Activated CD4-positive, alpha-beta memory T cell treated with anti-CD3 and anti-CD28 coated beads for 36 hours (primary cell): Measurements from ENCODE around the gene TPM2. TPM values are rescaled to one million over a fixed set of nuclear protein-coding genes. Genes with fewer than 3 reads are reported as not detected.
A peak's percentile ranks its signal among the peaks of the same experiment; 100 is the strongest.

Experiments
- CTCF ChIA-PET: fragments of 350-600 bp; sonication (Branson Sonifier 250); formaldehyde crosslinking; loops from one replicate; lab custom pipeline; 2021; ENCODE audit warnings: antibody characterized with exemption, inconsistent platforms; lab: Charles Lee
- POLR2A ChIA-PET: fragments of 350-600 bp; sonication (Branson Sonifier 250); formaldehyde crosslinking; loops from one replicate; lab custom pipeline; 2021; ENCODE audit warnings: antibody characterized with exemption; lab: Charles Lee
- DNase-seq: peaks from one replicate; pipeline ENCODE4 v3.0.0-alpha.2; 2020
- H3K27ac Mint-ChIP-seq: one replicate; pipeline ENCODE4 v1.8.0; 2021; ENCODE audit warnings: mixed read lengths
- H3K27me3 Mint-ChIP-seq: one replicate; pipeline ENCODE4 v1.8.0; 2021; ENCODE audit warnings: mixed read lengths
- H3K36me3 Mint-ChIP-seq: one replicate; pipeline ENCODE4 v1.8.0; 2021; ENCODE audit warnings: mixed read lengths
- H3K4me1 Mint-ChIP-seq: one replicate; pipeline ENCODE4 v1.8.0; 2021; ENCODE audit warnings: low read depth, mixed read lengths
- H3K4me3 Mint-ChIP-seq: one replicate; pipeline ENCODE4 v1.8.0; 2021; ENCODE audit warnings: mild to moderate bottlenecking, mixed read lengths
- H3K9me3 Mint-ChIP-seq: one replicate; pipeline ENCODE4 v1.8.0; 2021; ENCODE audit warnings: mixed read lengths
- intact Hi-C: fragments of 100-400 bp; cut with micrococcal nuclease; formaldehyde crosslinking; loops from one replicate; pipeline ENCODE4 v1.15.1; 2023
- total RNA-seq, 2 experiments: library from RNA; stranded (reverse); gene quantifications; one replicate each; pipeline ENCODE4 v1.2.3, GENCODE V29; 2021

Gene TPM2
- total RNA-seq, 2 experiments from 2014 or later: 3.9 to 5.3 TPM

GRCh38 chr9:35691757-35692301 is 2.1 kb upstream of the TPM2 start:
- H3K4me1 Mint-ChIP-seq: peaks cover 23% of the 10 kb centered on the region
- peaks cover 6% of the 10 kb centered on the region for H3K36me3 Mint-ChIP-seq
- H3K27me3 Mint-ChIP-seq: no peaks in the 10 kb centered on the region
- H3K9me3 Mint-ChIP-seq: no peaks in the 10 kb centered on the region
- H3K4me3 Mint-ChIP-seq: peak overlapping the region; percentile 75
- H3K27ac Mint-ChIP-seq: no peak overlapping the region
- intact Hi-C loops: no loop called here
- POLR2A ChIA-PET: interaction anchor here (1.5 kb wide), 1 partner anchor 35 kb away, joined by 5 read pairs; no protein-coding TSS in a partner anchor
- CTCF ChIA-PET: interaction anchor here (1.4 to 5.2 kb wide), 4 partner anchors 31 to 80 kb away, joined by 3 to 20 read pairs (median 7); no protein-coding TSS in a partner anchor
- DNase-seq: no peak

DNA sequence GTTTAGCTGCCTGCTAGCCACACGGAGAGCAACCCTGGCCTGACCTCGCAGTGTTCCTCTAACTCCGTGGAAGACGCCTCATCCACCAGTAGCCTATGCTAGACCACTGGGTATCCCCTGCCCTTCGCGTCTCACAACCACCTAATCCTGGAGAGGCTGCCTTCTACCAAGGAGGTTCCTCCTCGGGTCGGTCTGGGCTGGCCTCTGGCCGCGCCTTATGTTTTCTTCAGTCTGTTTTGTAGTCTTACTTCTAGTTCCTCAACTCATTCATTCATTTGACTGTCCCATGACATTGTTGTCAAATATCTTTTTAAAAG is 1.6 kb upstream of the TPM2 start:
- H3K9me3 Mint-ChIP-seq: no peaks in the 10 kb centered on the region
- DNase-seq: no peak
- peak overlapping the region; percentile 49 for H3K27ac Mint-ChIP-seq
- intact Hi-C loops: no loop called here
- ChIA-PET POLR2A (interaction anchor here (1.5 kb wide), 2 partner anchors 33 to 35 kb away, joined by 5 to 8 read pairs; partner anchors contain the start of genes CCDC107 and RMRP), CTCF (interaction anchor here (1.4 to 5.2 kb wide), 5 partner anchors 33 to 80 kb away, joined by 3 to 21 read pairs (median 7); partner anchors contain the start of genes CCDC107 and RMRP)
- peak overlapping the region; percentile 75 for H3K4me3 Mint-ChIP-seq
- H3K36me3 Mint-ChIP-seq: peaks cover 1% of the 10 kb centered on the region
- H3K27me3 Mint-ChIP-seq: no peaks in the 10 kb centered on the region
- H3K4me1 Mint-ChIP-seq: peaks cover 21% of the 10 kb centered on the region

- ChIA-PET CTCF (interaction anchor here (1.4 to 5.2 kb wide), 5 partner anchors 32 to 79 kb away, joined by 3 to 21 read pairs (median 7); partner anchors contain the start of genes CCDC107 and RMRP), POLR2A (interaction anchor here (1.2 to 1.5 kb wide), 4 partner anchors 33 to 44 kb away, joined by 4 to 8 read pairs (median 4); partner anchors contain the start of genes CCDC107 and RMRP)
- Mint-ChIP-seq H3K9me3 (no peaks in the 10 kb centered on the region), H3K27ac (no peak overlapping the region), H3K4me1 (peaks cover 21% of the 10 kb centered on the region), H3K36me3 (no peaks in the 10 kb centered on the region), H3K27me3 (no peaks in the 10 kb centered on the region), H3K4me3 (peak overlapping the region; percentile 75)
- intact Hi-C loops: no loop called here
- DNase-seq: peak; percentile 56
Observed at GRCh38 chr9:35690614-35691333, 1.0 kb upstream of the TPM2 start.

DNA sequence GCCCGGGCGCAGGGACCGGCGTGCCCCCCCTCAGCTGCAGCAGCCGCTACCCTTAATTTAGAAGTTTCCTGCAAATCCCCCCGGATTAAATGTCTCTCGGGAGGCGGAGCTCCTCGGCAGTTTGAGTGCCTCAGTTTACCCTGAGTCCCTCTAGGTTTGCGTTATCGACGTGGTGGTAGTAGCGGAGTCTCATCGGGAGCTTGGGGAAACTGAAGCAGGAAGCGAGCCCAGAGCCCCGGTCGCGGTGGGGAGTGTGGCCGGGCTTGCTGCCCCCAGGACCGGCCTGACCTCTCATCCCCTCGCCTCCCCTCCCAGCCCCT is 529 bp upstream of the TPM2 start:
- Mint-ChIP-seq H3K27me3 (no peaks in the 10 kb centered on the region), H3K36me3 (no peaks in the 10 kb centered on the region), H3K4me3 (peak overlapping the region; percentile 75), H3K27ac (no peak overlapping the region), H3K4me1 (peaks cover 21% of the 10 kb centered on the region), H3K9me3 (no peaks in the 10 kb centered on the region)
- ChIA-PET CTCF (interaction anchor here (1.5 to 5.2 kb wide), 4 partner anchors 32 to 79 kb away, joined by 4 to 21 read pairs (median 14); partner anchors contain the start of genes CCDC107 and RMRP), POLR2A (interaction anchor here (1.2 to 1.5 kb wide), 3 partner anchors 32 to 44 kb away, joined by 4 to 8 read pairs (median 4); partner anchors contain the start of genes CCDC107 and RMRP)
- intact Hi-C loops: no loop called here
- DNase-seq: no peak

- Mint-ChIP-seq H3K4me1 (peaks cover 21% of the 10 kb centered on the region), H3K4me3 (peak overlapping the region; percentile 4), H3K27me3 (no peaks in the 10 kb centered on the region), H3K27ac (peak overlapping the region; percentile 45), H3K9me3 (no peaks in the 10 kb centered on the region), H3K36me3 (no peaks in the 10 kb centered on the region)
- ChIA-PET CTCF (interaction anchor here (0.6 to 5.2 kb wide), 13 partner anchors 8 to 77 kb away, joined by 3 to 28 read pairs (median 4); partner anchors contain the start of genes ARHGEF39, CCDC107, RMRP and TLN1), POLR2A (interaction anchor here (1.5 to 1.8 kb wide), 2 partner anchors 42 to 43 kb away, joined by 4 to 6 read pairs; partner anchors contain the start of genes CREB3 and TLN1)
- intact Hi-C loops: loop anchor here (2.0 to 5.0 kb wide), 3 partner anchors 24 to 813 kb away; partner anchors contain the start of gene ARHGEF39
- DNase-seq: no peak
Observed at GRCh38 chr9:35688558-35689541, 875 bp downstream of the TPM2 start.

DNA sequence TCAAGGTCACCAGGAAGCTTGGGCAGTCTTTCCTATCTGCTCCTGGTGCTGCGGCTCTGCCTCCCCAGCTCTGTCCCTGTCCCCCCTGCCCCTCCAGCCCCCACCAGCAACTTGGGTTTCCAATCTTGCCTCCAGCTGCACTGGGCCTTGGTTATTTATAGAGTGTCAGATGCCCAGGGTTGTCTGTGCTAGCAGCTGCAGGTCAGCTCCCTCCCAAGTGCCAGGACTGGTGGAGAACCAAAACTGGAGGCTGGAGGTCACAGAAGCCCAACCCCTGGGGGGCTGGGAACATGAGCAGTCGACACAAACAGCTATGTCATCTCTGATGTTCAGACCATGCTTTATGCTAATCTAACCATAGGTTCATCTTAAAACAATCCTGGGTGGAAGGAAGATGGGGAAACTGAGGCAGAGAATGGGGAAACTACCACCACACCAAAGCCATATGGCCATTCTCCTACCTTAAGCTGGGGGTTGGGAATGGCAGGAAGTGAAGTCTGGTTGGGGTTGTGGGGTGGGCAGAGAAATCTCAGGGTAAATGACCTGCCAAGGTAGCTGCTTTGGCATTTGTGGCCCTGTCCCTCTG is 1.7 kb downstream of the TPM2 start:
- H3K27ac Mint-ChIP-seq: peak overlapping the region; percentile 20
- intact Hi-C loops: loop anchor here (2.0 to 5.0 kb wide), 3 partner anchors 23 to 814 kb away; partner anchors contain the start of gene ARHGEF39

DNA sequence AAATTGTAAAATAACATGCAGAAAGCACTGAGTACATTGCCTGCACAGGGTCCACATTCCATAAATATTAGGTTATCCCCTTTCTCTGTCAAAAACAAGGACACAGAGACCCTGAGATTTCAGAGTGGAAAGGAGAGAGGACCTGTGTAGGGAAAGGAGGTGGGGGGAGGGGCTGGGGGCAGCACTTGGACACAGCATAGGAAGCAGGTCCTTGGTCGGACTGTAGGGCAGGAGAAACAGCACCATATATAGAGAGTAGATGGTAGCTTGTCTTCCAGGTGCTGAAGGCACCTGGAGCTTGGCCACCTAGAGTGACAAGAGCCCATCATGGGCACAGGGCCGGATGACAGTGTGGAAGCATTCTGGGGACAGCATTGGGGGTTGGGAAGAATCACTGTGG is 2.4 kb downstream of the TPM2 start:
- Mint-ChIP-seq H3K27ac (no peak overlapping the region), H3K9me3 (no peaks in the 10 kb centered on the region), H3K4me1 (peaks cover 21% of the 10 kb centered on the region), H3K27me3 (no peaks in the 10 kb centered on the region), H3K4me3 (no peak overlapping the region), H3K36me3 (no peaks in the 10 kb centered on the region)
- intact Hi-C loops: loop anchor here (5.0 kb wide), 1 partner anchor 815 kb away; no protein-coding TSS in a partner anchor
- DNase-seq: no peak
- CTCF ChIA-PET: interaction anchor here (1.4 to 5.2 kb wide), 5 partner anchors 10 to 76 kb away, joined by 4 to 28 read pairs (median 20); partner anchors contain the start of genes CCDC107 and RMRP
- POLR2A ChIA-PET: no interaction called here

More for the DNA sequence above, 1.7 kb downstream of the TPM2 start:
- H3K36me3 Mint-ChIP-seq: no peaks in the 10 kb centered on the region
- no peak overlapping the region for H3K4me3 Mint-ChIP-seq
- ChIA-PET POLR2A (interaction anchor here (1.8 kb wide), 1 partner anchor 44 kb away, joined by 6 read pairs; the partner anchor contains the start of genes CREB3 and TLN1), CTCF (interaction anchor here (0.6 to 5.2 kb wide), 13 partner anchors 9 to 76 kb away, joined by 3 to 28 read pairs (median 4); partner anchors contain the start of genes ARHGEF39, CCDC107, RMRP and TLN1)
- no peaks in the 10 kb centered on the region for H3K27me3 Mint-ChIP-seq
- no peak for DNase-seq
- no peaks in the 10 kb centered on the region for H3K9me3 Mint-ChIP-seq
- H3K4me1 Mint-ChIP-seq: peaks cover 21% of the 10 kb centered on the region

- H3K4me1 Mint-ChIP-seq: peaks cover 21% of the 10 kb centered on the region
- ChIA-PET POLR2A (no interaction called here), CTCF (interaction anchor here (1.2 to 4.7 kb wide), 3 partner anchors 8 to 75 kb away, joined by 3 to 26 read pairs (median 8); no protein-coding TSS in a partner anchor)
- H3K27me3 Mint-ChIP-seq: no peaks in the 10 kb centered on the region
- H3K27ac Mint-ChIP-seq: no peak overlapping the region
- no peaks in the 10 kb centered on the region for H3K36me3 Mint-ChIP-seq
- H3K4me3 Mint-ChIP-seq: no peak overlapping the region
- intact Hi-C loops: loop anchor here (5.0 kb wide), 1 partner anchor 816 kb away; no protein-coding TSS in a partner anchor
- no peak for DNase-seq
- H3K9me3 Mint-ChIP-seq: no peaks in the 10 kb centered on the region
Observed at GRCh38 chr9:35686222-35687203, 3.2 kb downstream of the TPM2 start.

GRCh38 chr9:35685506-35685905 is 4.2 kb downstream of the TPM2 start:
- DNase-seq: no peak
- H3K36me3 Mint-ChIP-seq: no peaks in the 10 kb centered on the region
- no peak overlapping the region for H3K27ac Mint-ChIP-seq
- H3K4me3 Mint-ChIP-seq: no peak overlapping the region
- H3K9me3 Mint-ChIP-seq: no peaks in the 10 kb centered on the region
- ChIA-PET POLR2A (no interaction called here), CTCF (interaction anchor here (1.2 to 4.7 kb wide), 2 partner anchors 9 to 11 kb away, joined by 3 to 26 read pairs; no protein-coding TSS in a partner anchor)
- no peaks in the 10 kb centered on the region for H3K27me3 Mint-ChIP-seq
- intact Hi-C loops: loop anchor here (5.0 kb wide), 1 partner anchor 817 kb away; no protein-coding TSS in a partner anchor
- peaks cover 16% of the 10 kb centered on the region for H3K4me1 Mint-ChIP-seq
